KOPT-K1 (cell line): ENCODE results near the gene FTHL17.

ENCODE experiments used
- H3K27ac ChIP-seq: fragments of 200-600 bp; sonication (generic); 2 replicates; pipeline ENCODE4 v1.5.1; 2016; ENCODE audit warnings: antibody characterized with exemption, mild to moderate bottlenecking, low read depth, low read length; ENCODE audit not compliant: poor library complexity, severe bottlenecking
- H3K36me3 ChIP-seq: fragments of 200-600 bp; sonication (generic); 2 replicates; pipeline ENCODE4 v1.5.1; 2017; ENCODE audit warnings: antibody characterized with exemption, mild to moderate bottlenecking, low read length, moderate library complexity; ENCODE audit not compliant: insufficient read depth
- H3K9me3 ChIP-seq: fragments of 200-600 bp; sonication (generic); 2 replicates; pipeline ENCODE4 v1.5.1; 2017; ENCODE audit warnings: antibody characterized with exemption, low read length, mild to moderate bottlenecking; ENCODE audit not compliant: insufficient read depth, poor library complexity, severe bottlenecking

The FTHL17 gene

GRCh38 chrX:31063114-31063513, 8.7 kb downstream of the FTHL17 start:
- Histone ChIP-seq H3K36me3 (no peaks in the 10 kb centered on the region), H3K27ac (no peak overlapping the region), H3K9me3 (no peaks in the 10 kb centered on the region)

GRCh38 chrX:31061091-31061490, 10.8 kb downstream of the FTHL17 start:
- H3K36me3 ChIP-seq = no peaks in the 10 kb centered on the region
- no peaks in the 10 kb centered on the region for H3K9me3 ChIP-seq
- peak overlapping the region; percentile 88 for H3K27ac ChIP-seq

GRCh38 chrX:31060016-31060415, 11.8 kb downstream of the FTHL17 start:
- Histone ChIP-seq H3K27ac (peak overlapping the region; percentile 88), H3K36me3 (no peaks in the 10 kb centered on the region), H3K9me3 (no peaks in the 10 kb centered on the region)

GRCh38 chrX:31058284-31058683, 13.6 kb downstream of the FTHL17 start:
- Histone ChIP-seq H3K9me3 (no peaks in the 10 kb centered on the region), H3K27ac (peak overlapping the region; percentile 88), H3K36me3 (no peaks in the 10 kb centered on the region)

- Histone ChIP-seq H3K36me3 (no peaks in the 10 kb centered on the region), H3K27ac (peak overlapping the region; percentile 5), H3K9me3 (no peaks in the 10 kb centered on the region)
Measured at GRCh38 chrX:31057691-31058090, 14.2 kb downstream of the FTHL17 start.

- Histone ChIP-seq H3K27ac (no peak overlapping the region), H3K36me3 (no peaks in the 10 kb centered on the region), H3K9me3 (no peaks in the 10 kb centered on the region)
Measured at GRCh38 chrX:31057291-31057690, 14.6 kb downstream of the FTHL17 start.

GRCh38 chrX:31053621-31054020, 18.2 kb downstream of the FTHL17 start:
- no peak overlapping the region for H3K27ac ChIP-seq
- no peaks in the 10 kb centered on the region for H3K9me3 ChIP-seq
- no peaks in the 10 kb centered on the region for H3K36me3 ChIP-seq

- no peaks in the 10 kb centered on the region for H3K9me3 ChIP-seq
- H3K27ac ChIP-seq = no peak overlapping the region
- H3K36me3 ChIP-seq = no peaks in the 10 kb centered on the region
Measured at GRCh38 chrX:31039327-31039711, 32.5 kb downstream of the FTHL17 start.

GRCh38 chrX:31038575-31039326, 33.1 kb downstream of the FTHL17 start:
- no peak overlapping the region for H3K27ac ChIP-seq
- no peaks in the 10 kb centered on the region for H3K36me3 ChIP-seq
- no peaks in the 10 kb centered on the region for H3K9me3 ChIP-seq

GRCh38 chrX:31036895-31037294, 34.9 kb downstream of the FTHL17 start:
- no peaks in the 10 kb centered on the region for H3K9me3 ChIP-seq
- H3K36me3 ChIP-seq = no peaks in the 10 kb centered on the region
- no peak overlapping the region for H3K27ac ChIP-seq

- Histone ChIP-seq H3K36me3 (no peaks in the 10 kb centered on the region), H3K27ac (no peak overlapping the region), H3K9me3 (no peaks in the 10 kb centered on the region)
Measured at GRCh38 chrX:31027351-31027750, 44.5 kb downstream of the FTHL17 start.

- Histone ChIP-seq H3K36me3 (no peaks in the 10 kb centered on the region), H3K9me3 (no peaks in the 10 kb centered on the region), H3K27ac (no peak overlapping the region)
Measured at GRCh38 chrX:31024866-31025265, 47.0 kb downstream of the FTHL17 start.

GRCh38 chrX:31021537-31021936, 50.3 kb downstream of the FTHL17 start:
- no peaks in the 10 kb centered on the region for H3K36me3 ChIP-seq
- no peak overlapping the region for H3K27ac ChIP-seq

More at GRCh38 chrX:31021537-31021936, 50.3 kb downstream of the FTHL17 start:
- H3K9me3 ChIP-seq = no peaks in the 10 kb centered on the region
